H1 (cell line): ENCODE data around the gene ARL6IP1. TPM values are rescaled to one million over a fixed set of nuclear protein-coding genes. Genes with fewer than 3 reads are reported as not detected.

Experiments
- ASH2L ChIP-seq: fragments of 200-600, 300-600 bp; sonication (generic); IDR thresholded peaks from one replicate; pipeline ENCODE4 v1.7.1; 2017; ENCODE audit warnings: low read length
- CEBPB ChIP-seq: IDR thresholded peaks from 2 replicates; pipeline ENCODE4 v1.6.1; 2012; ENCODE audit warnings: low read depth, low read length
- CHD2 ChIP-seq: IDR thresholded peaks from 2 replicates; pipeline ENCODE4 v1.6.1; 2012; ENCODE audit warnings: low read length, improper control_type of control experiment
- GTF2F1 ChIP-seq: IDR thresholded peaks from 2 replicates; pipeline ENCODE4 v1.6.1; 2012; ENCODE audit warnings: low read depth, low read length, improper control_type of control experiment, borderline replicate concordance
- HDAC2 ChIP-seq, 2 experiments: fragments of 300-600 bp in 1 of 2; sonication (generic) in 1 of 2; IDR thresholded peaks; 2 replicates each; pipeline ENCODE4 v1.6.1; 2011 to 2012; ENCODE audit warnings: low read depth in 2 of 2, low read length in 2 of 2, mild to moderate bottlenecking in 2 of 2, moderate library complexity in 2 of 2, borderline replicate concordance in 1 of 2, inconsistent platforms in 1 of 2
- JUN ChIP-seq: IDR thresholded peaks from 2 replicates; pipeline ENCODE4 v1.6.1; 2011; ENCODE audit warnings: low read depth, mild to moderate bottlenecking, improper control_type of control experiment, low read length
- NANOG ChIP-seq: IDR thresholded peaks from 2 replicates; pipeline ENCODE4 v1.6.1; 2011; ENCODE audit warnings: low read length, low read depth, mild to moderate bottlenecking, inconsistent platforms; ENCODE audit not compliant: insufficient read depth, poor library complexity, severe bottlenecking
- NRF1 ChIP-seq: IDR thresholded peaks from 2 replicates; pipeline ENCODE4 v1.6.1; 2011; ENCODE audit warnings: mild to moderate bottlenecking, low read depth, low read length, improper control_type of control experiment
- PHF8 ChIP-seq: fragments of 200-600 bp; sonication (generic); conservative IDR thresholded peaks from 2 replicates; pipeline ENCODE4 v1.7.1; 2012; ENCODE audit warnings: low read depth, mild to moderate bottlenecking, inconsistent platforms, low read length, moderate library complexity
- POLR2AphosphoS5 ChIP-seq: IDR thresholded peaks from 2 replicates; pipeline ENCODE4 v1.6.1; 2011; ENCODE audit warnings: low read depth, low read length
- POU5F1 ChIP-seq: IDR thresholded peaks from 2 replicates; pipeline ENCODE4 v1.6.1; 2011; ENCODE audit warnings: low read depth, mild to moderate bottlenecking, low read length, moderate library complexity
- RAD21 ChIP-seq, 2 experiments: IDR thresholded peaks in 1 of 2; conservative IDR thresholded peaks in 1 of 2; 2 replicates each; pipeline ENCODE4 v1.6.1; 2011; ENCODE audit warnings: low read depth in 2 of 2, low read length in 2 of 2, improper control_type of control experiment in 1 of 2, inconsistent platforms in 1 of 2, mild to moderate bottlenecking in 1 of 2, moderate library complexity in 1 of 2
- RBBP5 ChIP-seq: IDR thresholded peaks from 2 replicates; pipeline ENCODE4 v1.7.1; 2012; ENCODE audit warnings: low read depth, mild to moderate bottlenecking, inconsistent platforms, low read length, moderate library complexity, borderline replicate concordance
- RFX5 ChIP-seq: IDR thresholded peaks from 2 replicates; pipeline ENCODE4 v1.6.1; 2011; ENCODE audit warnings: low read depth, low read length, improper control_type of control experiment, borderline replicate concordance
- SAP30 ChIP-seq: fragments of 300-600 bp; sonication (generic); IDR thresholded peaks from 2 replicates; pipeline ENCODE4 v1.7.1; 2012; ENCODE audit warnings: low read length, moderate library complexity, mild to moderate bottlenecking, inconsistent platforms; ENCODE audit not compliant: insufficient read depth, insufficient replicate concordance
- SIN3A ChIP-seq, 2 experiments: IDR thresholded peaks in 1 of 2; conservative IDR thresholded peaks in 1 of 2; 2 replicates each; pipeline ENCODE4 v1.6.1; 2011 to 2012; ENCODE audit warnings: low read length in 2 of 2, improper control_type of control experiment in 1 of 2, low read depth in 1 of 2, mild to moderate bottlenecking in 1 of 2
- SIRT6 ChIP-seq: IDR thresholded peaks from one replicate; pipeline ENCODE4 v1.7.1; 2012; ENCODE audit warnings: low read length, inconsistent platforms
- SP1 ChIP-seq: IDR thresholded peaks from 2 replicates; pipeline ENCODE4 v1.6.1; 2011; ENCODE audit warnings: low read depth, low read length
- SP2 ChIP-seq: IDR thresholded peaks from 2 replicates; pipeline ENCODE4 v1.6.1; 2012; ENCODE audit warnings: mild to moderate bottlenecking, low read length, inconsistent platforms
- SUZ12 ChIP-seq: fragments of 200-600 bp; sonication (generic); IDR thresholded peaks from 2 replicates; pipeline ENCODE4 v1.6.1; 2012; ENCODE audit warnings: mild to moderate bottlenecking, inconsistent platforms, low read length, moderate library complexity, mixed read lengths
- polyA plus RNA-seq, 7 experiments: library from polyadenylated mRNA; depleted of rRNA in 3 of 7; stranded (reverse) in 5 of 7; unstranded in 2 of 7; fragments of >200 nt in 5 of 7; fragments of 200-250 nt in 2 of 7; gene quantifications; 1 replicate in 5 of 7; 2 replicates in 1 of 7; 4 replicates in 1 of 7; pipeline versions ENCODE4 v1.2.1 to v1.2.3, GENCODE V29; 2011 to 2013; ENCODE audit warnings: missing spikeins in 2 of 7, mixed read lengths in 2 of 7
- total RNA-seq: library from RNA; stranded (reverse); fragmentation: NEBNext Ultra II Directional; extraction: Animal tissue kit (Norgen Biotek cat#: 25700); gene quantifications from 2 replicates; pipeline ENCODE4 v1.2.1, GENCODE V29; 2021
- TF ChIP-seq, protein P1 (sequence below): IDR thresholded peaks from 2 replicates; pipeline ENCODE4 v1.6.1; 2012; ENCODE audit warnings: inconsistent platforms

ARL6IP1 gene
- total and polyA plus RNA-seq, 2 of the 8 experiments (the other 6 are each of a cell fraction or from before 2014, with no cell fraction given): 162 to 170 TPM

DNA sequence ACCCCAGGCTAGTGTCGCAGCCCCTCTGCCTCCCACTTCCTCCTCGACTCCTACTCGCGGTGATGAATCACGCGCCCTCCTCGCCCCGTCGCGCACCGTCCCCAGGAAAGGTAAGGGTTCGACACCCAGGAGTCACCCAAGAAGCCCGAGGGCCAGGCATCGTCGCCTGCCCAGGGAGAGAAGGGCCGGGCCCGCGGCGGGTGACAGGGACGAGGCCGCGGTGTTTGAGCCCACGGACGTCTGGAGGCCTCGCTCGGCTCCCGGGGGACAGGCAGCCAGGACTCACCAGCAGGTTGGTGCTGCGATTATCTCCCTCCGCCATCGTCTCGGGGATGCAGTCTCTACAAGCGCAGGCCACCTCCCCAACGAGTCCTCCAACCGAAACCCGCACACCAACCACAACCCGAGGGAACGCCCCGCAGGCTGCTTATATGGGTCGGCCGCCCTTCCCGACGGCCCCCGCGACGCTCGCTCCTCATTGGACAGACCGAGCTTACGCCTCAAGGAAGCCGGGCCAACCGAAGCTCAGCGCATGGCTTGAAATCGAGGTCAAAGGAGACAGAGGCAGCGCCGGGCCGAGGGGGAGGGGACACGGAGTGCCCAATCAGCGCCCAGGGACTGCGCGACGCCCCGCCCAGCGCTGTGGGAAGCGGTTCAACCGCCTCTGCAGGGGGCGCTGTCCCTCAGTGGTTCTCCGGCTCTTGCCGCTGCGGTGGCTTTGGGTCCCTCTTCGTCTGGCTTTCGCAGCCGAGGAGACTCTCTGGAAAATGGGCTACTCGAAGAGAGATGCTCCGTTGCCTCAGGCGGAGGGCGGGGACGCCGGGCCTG, at the start of gene ARL6IP1 (continued):
- TF ChIP-seq CHD2 (peak; percentile 80), RAD21 (IDR thresholded peaks at IDR 0.05 in 1 of 2, conservative IDR thresholded peaks at IDR 0.05 in 1 of 2; ENCODE audit: low read depth in 2 of 2, low read length in 2 of 2) (peak; percentile 22 to 32; a peak in 2 of 4 replicates), SP1 (peak; percentile 64; the same call in 1 of the 2 replicates), ASH2L (peak; percentile 40), JUN (no peak), SP2 (no peak; the same call in 1 of the 2 replicates), SUZ12 (no peak), HDAC2 (IDR thresholded peaks at IDR 0.05; ENCODE audit: borderline replicate concordance in 1 of 2, low read depth in 2 of 2, low read length in 2 of 2) (peak in 1 of 2 experiments; percentile 67; a peak in 1 of 4 replicates), SIRT6 (no peak), SIN3A (conservative IDR thresholded peaks at IDR 0.05 in 1 of 2, IDR thresholded peaks at IDR 0.05 in 1 of 2; ENCODE audit: low read depth in 1 of 2, low read length in 2 of 2) (peak; percentile 66 to 76; a peak in 3 of 4 replicates), NANOG (no peak), CEBPB (no peak), GTF2F1 (peak; percentile 95), POU5F1 (no peak), PHF8 (peak; percentile 93), POLR2AphosphoS5 (peak; percentile 100), RBBP5 (peak; percentile 79; the same call in 1 of the 2 replicates), NRF1 (peak; percentile 9; the same call in 1 of the 2 replicates), SAP30 (no peak), RFX5 (0 out of 2 replicates have a peak, but pooled peaks have one; percentile 17)
- TF ChIP-seq, protein P1, sequence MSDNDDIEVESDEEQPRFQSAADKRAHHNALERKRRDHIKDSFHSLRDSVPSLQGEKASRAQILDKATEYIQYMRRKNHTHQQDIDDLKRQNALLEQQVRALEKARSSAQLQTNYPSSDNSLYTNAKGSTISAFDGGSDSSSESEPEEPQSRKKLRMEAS: peak; percentile 93
